GM23248 (cell line): ENCODE data around the gene DAPK1. TPM values are rescaled to one million over a fixed set of nuclear protein-coding genes. Genes with fewer than 3 reads are reported as not detected.

ENCODE experiments used
- DNase-seq: peaks from one replicate; pipeline ENCODE4 v3.0.0-alpha.2; 2015
- H2AFZ ChIP-seq: fragments of 200-600 bp; sonication (generic); 2 replicates; pipeline ENCODE4 v1.6.1; 2016; ENCODE audit warnings: antibody characterized with exemption
- H3F3A ChIP-seq: fragments of 200-600 bp; sonication (generic); 2 replicates; pipeline ENCODE4 v1.6.1; 2016; ENCODE audit warnings: mild to moderate bottlenecking, antibody characterized with exemption, mixed run types; ENCODE audit not compliant: insufficient read depth
- H3K27ac ChIP-seq: fragments of 200-600 bp; sonication (generic); 2 replicates; pipeline ENCODE4 v1.5.1; 2016; ENCODE audit warnings: mild to moderate bottlenecking
- H3K27me3 ChIP-seq: fragments of 200-600 bp; sonication (generic); replicated peaks from 2 replicates; pipeline ENCODE4 v1.6.1; 2016; ENCODE audit warnings: mild to moderate bottlenecking; ENCODE audit not compliant: insufficient read depth
- H3K36me3 ChIP-seq: fragments of 200-600 bp; sonication (generic); 2 replicates; pipeline ENCODE4 v1.6.1; 2016; ENCODE audit warnings: low read depth, mild to moderate bottlenecking
- H3K4me1 ChIP-seq: fragments of 200-600 bp; sonication (generic); 2 replicates; pipeline ENCODE4 v1.6.1; 2016; ENCODE audit warnings: mild to moderate bottlenecking; ENCODE audit not compliant: insufficient read depth
- H3K4me2 ChIP-seq: fragments of 200-600 bp; sonication (generic); one replicate; pipeline ENCODE4 v1.6.1; 2016; ENCODE audit warnings: mild to moderate bottlenecking; ENCODE audit not compliant: unreplicated experiment
- H3K4me3 ChIP-seq: fragments of 200-600 bp; sonication (generic); 2 replicates; pipeline ENCODE4 v1.5.1; 2016; ENCODE audit warnings: mild to moderate bottlenecking
- H3K79me2 ChIP-seq: fragments of 200-600 bp; sonication (generic); 2 replicates; pipeline ENCODE4 v1.6.1; 2016; ENCODE audit warnings: mild to moderate bottlenecking; ENCODE audit not compliant: insufficient read depth
- H3K9ac ChIP-seq: fragments of 200-600 bp; sonication (generic); 2 replicates; pipeline ENCODE4 v1.6.1; 2016; ENCODE audit warnings: mild to moderate bottlenecking
- H3K9me2 ChIP-seq: fragments of 200-600 bp; sonication (generic); 2 replicates; pipeline ENCODE4 v1.6.1; 2016; ENCODE audit warnings: mixed run types, mild to moderate bottlenecking, moderate library complexity; ENCODE audit not compliant: insufficient read depth
- H3K9me3 ChIP-seq: fragments of 200-600 bp; sonication (generic); one replicate; pipeline ENCODE4 v1.6.1; 2017; ENCODE audit warnings: low read depth
- H4K20me1 ChIP-seq: fragments of 200-600 bp; sonication (generic); 2 replicates; pipeline ENCODE4 v1.6.0; 2016; ENCODE audit not compliant: insufficient read depth
- EZH2 ChIP-seq: fragments of 200-600 bp; sonication (generic); IDR thresholded peaks from 2 replicates; pipeline ENCODE4 v1.6.1; 2018; ENCODE audit warnings: antibody characterized with exemption, mild to moderate bottlenecking; ENCODE audit not compliant: insufficient read depth, poor library complexity, severe bottlenecking
- EZH2phosphoT487 ChIP-seq: fragments of 200-600 bp; sonication (generic); IDR thresholded peaks from 2 replicates; pipeline ENCODE4 v1.6.1; 2018; ENCODE audit warnings: antibody characterized with exemption, moderate library complexity, mild to moderate bottlenecking, low read depth; ENCODE audit not compliant: insufficient read depth
- WGBS, 2 experiments: methylation state at CpG; one replicate each; pipeline ENCODE4 v1.1.6; 2015 to 2017; ENCODE audit warnings: low lambda C conversion rate in 2 of 2, low coverage in 1 of 2; ENCODE audit errors: missing lambda C conversion rate in 2 of 2; 5-methylcytosine and 5-hydroxymethylcytosine counted together
- in situ Hi-C: fragments of 300-500 bp; cut with MboI; formaldehyde crosslinking; loops from 2 replicates; pipeline ENCODE4 v1.15.0; 2020
- polyA plus RNA-seq: library from polyadenylated mRNA; unstranded; fragments of >200 nt; fragmentation: Nextera tagmentation; extraction: Ambion mirVana; gene quantifications from 2 replicates; pipeline ENCODE4 v1.2.1, GENCODE V29; 2016
- total RNA-seq: library from RNA; depleted of rRNA; stranded (reverse); fragments of >200 nt; shearing (Covaris generic); gene quantifications from 2 replicates; pipeline ENCODE4 v1.2.3, GENCODE V29; 2014

The DAPK1 gene
- total and polyA plus RNA-seq, 2 experiments from 2014 or later: 1.6 to 1.9 TPM

- H4K20me1 ChIP-seq: no peaks in the 10 kb centered on the region
- no peak overlapping the region for H2AFZ ChIP-seq
- TF ChIP-seq EZH2 (no peak), EZH2phosphoT487 (no peak)
- H3K9me3 ChIP-seq: no peaks in the 10 kb centered on the region
- WGBS, 2 experiments: 23 to 25% methylated on average over 3 of the region's 3 CpGs
- no peaks in the 10 kb centered on the region for H3K27me3 ChIP-seq
- H3K4me1 ChIP-seq: no peaks in the 10 kb centered on the region
- H3K9ac ChIP-seq: no peak overlapping the region
- DNase-seq: no peak
- H3K79me2 ChIP-seq: no peaks in the 10 kb centered on the region
- no peaks in the 10 kb centered on the region for H3K36me3 ChIP-seq
- H3K4me2 ChIP-seq: no peak overlapping the region
- H3K27ac ChIP-seq: no peak overlapping the region
- no peaks in the 10 kb centered on the region for H3K9me2 ChIP-seq
- in situ Hi-C loops: no loop called here
- no peaks in the 10 kb centered on the region for H3F3A ChIP-seq
- no peak overlapping the region for H3K4me3 ChIP-seq
Measured at GRCh38 chr9:87469793-87470465, 27.7 kb upstream of the DAPK1 start.

- Histone ChIP-seq H3F3A (no peaks in the 10 kb centered on the region), H3K9ac (no peak overlapping the region), H3K4me1 (no peaks in the 10 kb centered on the region), H3K79me2 (no peaks in the 10 kb centered on the region), H3K27ac (no peak overlapping the region), H3K36me3 (no peaks in the 10 kb centered on the region), H3K4me2 (no peak overlapping the region), H3K9me3 (no peaks in the 10 kb centered on the region), H4K20me1 (no peaks in the 10 kb centered on the region), H3K9me2 (no peaks in the 10 kb centered on the region), H2AFZ (no peak overlapping the region), H3K4me3 (no peak overlapping the region), H3K27me3 (no peaks in the 10 kb centered on the region)
- TF ChIP-seq EZH2phosphoT487 (no peak), EZH2 (no peak)
- DNase-seq: no peak
- in situ Hi-C loops: no loop called here
- WGBS, 2 experiments: 85 to 90% methylated on average over 2 of the region's 2 CpGs
Measured at GRCh38 chr9:87471746-87472145, 25.9 kb upstream of the DAPK1 start.

GRCh38 chr9:87475463-87475862 is 22.2 kb upstream of the DAPK1 start:
- 28 to 41% methylated on average over 2 of the region's 2 CpGs for WGBS, 2 experiments

GRCh38 chr9:87478226-87478992 is 19.3 kb upstream of the DAPK1 start:
- Histone ChIP-seq H3K9ac (no peak overlapping the region), H3K4me3 (no peak overlapping the region), H3K4me1 (no peaks in the 10 kb centered on the region), H3F3A (no peaks in the 10 kb centered on the region), H2AFZ (no peak overlapping the region), H3K27me3 (no peaks in the 10 kb centered on the region), H3K36me3 (no peaks in the 10 kb centered on the region), H3K4me2 (no peak overlapping the region), H3K79me2 (no peaks in the 10 kb centered on the region), H3K27ac (no peak overlapping the region), H3K9me3 (no peaks in the 10 kb centered on the region), H3K9me2 (no peaks in the 10 kb centered on the region), H4K20me1 (no peaks in the 10 kb centered on the region)
- WGBS, 2 experiments: 78 to 83% methylated on average over 7 of the region's 7 CpGs
- no peak for DNase-seq
- in situ Hi-C loops: no loop called here
- no peak for TF ChIP-seq EZH2
- no peak for TF ChIP-seq EZH2phosphoT487

More at GRCh38 chr9:87475463-87475862, 22.2 kb upstream of the DAPK1 start:
- Histone ChIP-seq H3K27me3 (no peaks in the 10 kb centered on the region), H3K27ac (no peak overlapping the region), H3K4me3 (no peak overlapping the region), H4K20me1 (no peaks in the 10 kb centered on the region), H3K79me2 (no peaks in the 10 kb centered on the region), H3K4me1 (no peaks in the 10 kb centered on the region), H3K4me2 (no peak overlapping the region), H2AFZ (no peak overlapping the region), H3K36me3 (no peaks in the 10 kb centered on the region), H3K9me2 (no peaks in the 10 kb centered on the region), H3K9me3 (no peaks in the 10 kb centered on the region), H3K9ac (no peak overlapping the region), H3F3A (no peaks in the 10 kb centered on the region)
- TF ChIP-seq EZH2phosphoT487: no peak
- no peak for TF ChIP-seq EZH2
- in situ Hi-C loops: no loop called here
- no peak for DNase-seq
